ENCODE results near the gene RC3H2.

RC3H2 gene

GRCh38 chr9:122800066-122801060, 104.8 kb downstream of the RC3H2 start, which contains the start of gene OR1K1:
Gene OR1K1 (plus strand): TSS chr9:122800123. CDS start chr9:122800123, 0 bp downstream.
- TF ChIP-seq REST (IDR thresholded peaks at IDR 0.05; ENCODE audit: insufficient read depth in 1 of 2, low read depth in 2 of 2, low read length in 2 of 2): no peak
- TF ChIP-seq TAF1 (IDR thresholded peaks at IDR 0.05; ENCODE audit: borderline replicate concordance, insufficient read depth, low read length): no peak
- no peak for TF ChIP-seq POLR2AphosphoS5 (IDR thresholded peaks at IDR 0.05; ENCODE audit: low read depth, low read length)
- no peak for TF ChIP-seq SIN3A (IDR thresholded peaks at IDR 0.05; ENCODE audit: borderline replicate concordance, insufficient read depth, low read length)
- no peak for TF ChIP-seq FOXP2 (optimal IDR thresholded peaks at IDR 0.05; ENCODE audit: borderline replicate concordance, extremely low read depth, extremely low read length, insufficient read depth)

- TF ChIP-seq SIN3A (IDR thresholded peaks at IDR 0.05; ENCODE audit: borderline replicate concordance, insufficient read depth, low read length): no peak
- no peak for TF ChIP-seq REST (IDR thresholded peaks at IDR 0.05; ENCODE audit: insufficient read depth in 1 of 2, low read depth in 2 of 2, low read length in 2 of 2)
- TF ChIP-seq TAF1 (IDR thresholded peaks at IDR 0.05; ENCODE audit: borderline replicate concordance, insufficient read depth, low read length): no peak
- no peak for TF ChIP-seq POLR2AphosphoS5 (IDR thresholded peaks at IDR 0.05; ENCODE audit: low read depth, low read length)
- TF ChIP-seq FOXP2 (optimal IDR thresholded peaks at IDR 0.05; ENCODE audit: borderline replicate concordance, extremely low read depth, extremely low read length, insufficient read depth): no peak
These were observed 107.7 kb downstream of the RC3H2 start for GRCh38 chr9:122797316-122798063.
